Measurements from ENCODE around the gene GAB1. TPM values are rescaled to one million over a fixed set of nuclear protein-coding genes. Genes with fewer than 3 reads are reported as not detected.

The GAB1 gene
- total and polyA plus RNA-seq, 2 of the 13 experiments (the other 11 are each of a cell fraction or from before 2014, with no cell fraction given): 8.7 to 14.7 TPM

DNA sequence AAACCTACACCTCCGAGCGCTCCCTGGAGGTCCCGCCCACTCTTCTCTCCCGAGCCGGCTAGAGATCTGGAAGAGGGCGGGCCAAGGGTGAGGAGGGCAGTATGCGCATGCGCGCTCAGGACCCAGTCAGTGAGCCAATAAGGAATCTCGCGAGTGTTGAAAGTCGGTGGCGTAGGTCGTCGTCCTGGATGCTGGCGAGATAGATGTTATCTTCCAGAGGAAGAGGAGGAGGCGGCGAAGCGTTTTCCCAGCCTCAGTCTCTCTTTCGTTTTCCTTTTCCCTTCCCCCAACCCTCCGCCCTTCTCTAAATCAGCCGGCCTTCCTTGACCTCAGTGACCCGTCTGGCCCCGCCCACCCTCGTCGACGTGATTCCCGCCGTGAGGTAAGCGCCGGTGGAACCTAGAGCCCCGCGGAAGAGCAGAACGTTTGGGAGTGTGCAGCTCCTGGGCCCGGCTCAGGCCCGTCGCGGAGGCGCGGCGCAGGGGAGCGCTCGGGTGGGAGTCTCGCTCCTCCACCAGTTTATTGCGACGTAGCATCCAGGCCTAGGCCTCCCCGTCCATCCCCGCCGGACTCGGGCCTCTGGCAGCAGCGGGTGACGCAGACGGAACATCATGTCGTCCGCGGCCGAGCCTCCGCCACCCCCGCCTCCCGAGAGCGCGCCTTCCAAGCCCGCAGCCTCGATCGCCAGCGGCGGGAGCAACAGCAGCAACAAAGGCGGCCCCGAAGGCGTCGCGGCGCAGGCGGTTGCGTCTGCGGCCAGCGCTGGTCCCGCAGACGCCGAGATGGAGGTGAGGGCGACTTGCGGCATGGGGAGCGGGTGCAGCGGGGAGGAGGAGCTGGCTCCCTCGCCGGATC lies 176.9 kb downstream of the GAB1 start, which contains the start of gene SMARCA5 (continued):
- TF ChIP-seq, protein P1, sequence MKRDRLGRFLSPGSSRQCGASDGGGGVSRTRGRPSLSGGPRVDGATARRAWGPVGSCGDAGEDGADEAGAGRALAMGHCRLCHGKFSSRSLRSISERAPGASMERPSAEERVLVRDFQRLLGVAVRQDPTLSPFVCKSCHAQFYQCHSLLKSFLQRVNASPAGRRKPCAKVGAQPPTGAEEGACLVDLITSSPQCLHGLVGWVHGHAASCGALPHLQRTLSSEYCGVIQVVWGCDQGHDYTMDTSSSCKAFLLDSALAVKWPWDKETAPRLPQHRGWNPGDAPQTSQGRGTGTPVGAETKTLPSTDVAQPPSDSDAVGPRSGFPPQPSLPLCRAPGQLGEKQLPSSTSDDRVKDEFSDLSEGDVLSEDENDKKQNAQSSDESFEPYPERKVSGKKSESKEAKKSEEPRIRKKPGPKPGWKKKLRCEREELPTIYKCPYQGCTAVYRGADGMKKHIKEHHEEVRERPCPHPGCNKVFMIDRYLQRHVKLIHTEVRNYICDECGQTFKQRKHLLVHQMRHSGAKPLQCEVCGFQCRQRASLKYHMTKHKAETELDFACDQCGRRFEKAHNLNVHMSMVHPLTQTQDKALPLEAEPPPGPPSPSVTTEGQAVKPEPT (CRISPR knock-in tag; IDR thresholded peaks at IDR 0.05; ENCODE audit: low read depth): no peak; the same call in 1 of the 2 replicates
- TF ChIP-seq, protein P2, sequence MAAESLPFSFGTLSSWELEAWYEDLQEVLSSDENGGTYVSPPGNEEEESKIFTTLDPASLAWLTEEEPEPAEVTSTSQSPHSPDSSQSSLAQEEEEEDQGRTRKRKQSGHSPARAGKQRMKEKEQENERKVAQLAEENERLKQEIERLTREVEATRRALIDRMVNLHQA (CRISPR knock-in tag; IDR thresholded peaks at IDR 0.05): no peak
- 0 out of 2 replicates have a peak, but pooled peaks have one; percentile 11 for TF ChIP-seq ZNF567 (CRISPR knock-in tag; IDR thresholded peaks at IDR 0.05; ENCODE audit: borderline replicate concordance)
- TF ChIP-seq, protein P3, sequence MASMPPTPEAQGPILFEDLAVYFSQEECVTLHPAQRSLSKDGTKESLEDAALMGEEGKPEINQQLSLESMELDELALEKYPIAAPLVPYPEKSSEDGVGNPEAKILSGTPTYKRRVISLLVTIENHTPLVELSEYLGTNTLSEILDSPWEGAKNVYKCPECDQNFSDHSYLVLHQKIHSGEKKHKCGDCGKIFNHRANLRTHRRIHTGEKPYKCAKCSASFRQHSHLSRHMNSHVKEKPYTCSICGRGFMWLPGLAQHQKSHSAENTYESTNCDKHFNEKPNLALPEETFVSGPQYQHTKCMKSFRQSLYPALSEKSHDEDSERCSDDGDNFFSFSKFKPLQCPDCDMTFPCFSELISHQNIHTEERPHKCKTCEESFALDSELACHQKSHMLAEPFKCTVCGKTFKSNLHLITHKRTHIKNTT (CRISPR knock-in tag; IDR thresholded peaks at IDR 0.05): no peak
- peak; percentile 25; the same call in 1 of the 2 replicates for TF ChIP-seq CEBPG (CRISPR knock-in tag; IDR thresholded peaks at IDR 0.05)
- no peak for TF ChIP-seq BRCA1 (CRISPR knock-in tag; IDR thresholded peaks at IDR 0.05)
- TF ChIP-seq, protein P4, sequence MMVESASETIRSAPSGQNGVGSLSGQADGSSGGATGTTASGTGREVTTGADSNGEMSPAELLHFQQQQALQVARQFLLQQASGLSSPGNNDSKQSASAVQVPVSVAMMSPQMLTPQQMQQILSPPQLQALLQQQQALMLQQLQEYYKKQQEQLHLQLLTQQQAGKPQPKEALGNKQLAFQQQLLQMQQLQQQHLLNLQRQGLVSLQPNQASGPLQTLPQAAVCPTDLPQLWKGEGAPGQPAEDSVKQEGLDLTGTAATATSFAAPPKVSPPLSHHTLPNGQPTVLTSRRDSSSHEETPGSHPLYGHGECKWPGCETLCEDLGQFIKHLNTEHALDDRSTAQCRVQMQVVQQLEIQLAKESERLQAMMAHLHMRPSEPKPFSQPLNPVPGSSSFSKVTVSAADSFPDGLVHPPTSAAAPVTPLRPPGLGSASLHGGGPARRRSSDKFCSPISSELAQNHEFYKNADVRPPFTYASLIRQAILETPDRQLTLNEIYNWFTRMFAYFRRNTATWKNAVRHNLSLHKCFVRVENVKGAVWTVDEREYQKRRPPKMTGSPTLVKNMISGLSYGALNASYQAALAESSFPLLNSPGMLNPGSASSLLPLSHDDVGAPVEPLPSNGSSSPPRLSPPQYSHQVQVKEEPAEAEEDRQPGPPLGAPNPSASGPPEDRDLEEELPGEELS (CRISPR knock-in tag; IDR thresholded peaks at IDR 0.05): no peak
- TF ChIP-seq HNF4A (CRISPR knock-in tag; IDR thresholded peaks at IDR 0.05): no peak
- TF ChIP-seq WIZ (CRISPR knock-in tag; IDR thresholded peaks at IDR 0.05): peak; percentile 53; the same call in 1 of the 2 replicates
- TF ChIP-seq, protein P5, sequence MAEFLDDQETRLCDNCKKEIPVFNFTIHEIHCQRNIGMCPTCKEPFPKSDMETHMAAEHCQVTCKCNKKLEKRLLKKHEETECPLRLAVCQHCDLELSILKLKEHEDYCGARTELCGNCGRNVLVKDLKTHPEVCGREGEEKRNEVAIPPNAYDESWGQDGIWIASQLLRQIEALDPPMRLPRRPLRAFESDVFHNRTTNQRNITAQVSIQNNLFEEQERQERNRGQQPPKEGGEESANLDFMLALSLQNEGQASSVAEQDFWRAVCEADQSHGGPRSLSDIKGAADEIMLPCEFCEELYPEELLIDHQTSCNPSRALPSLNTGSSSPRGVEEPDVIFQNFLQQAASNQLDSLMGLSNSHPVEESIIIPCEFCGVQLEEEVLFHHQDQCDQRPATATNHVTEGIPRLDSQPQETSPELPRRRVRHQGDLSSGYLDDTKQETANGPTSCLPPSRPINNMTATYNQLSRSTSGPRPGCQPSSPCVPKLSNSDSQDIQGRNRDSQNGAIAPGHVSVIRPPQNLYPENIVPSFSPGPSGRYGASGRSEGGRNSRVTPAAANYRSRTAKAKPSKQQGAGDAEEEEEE (CRISPR knock-in tag; IDR thresholded peaks at IDR 0.05; ENCODE audit: borderline replicate concordance): no peak
- no peak; the same call in 1 of the 2 replicates for TF ChIP-seq ZNF235 (CRISPR knock-in tag; IDR thresholded peaks at IDR 0.05; ENCODE audit: borderline replicate concordance)
- peak; percentile 71 for TF ChIP-seq CREB1 (IDR thresholded peaks at IDR 0.05)
- TF ChIP-seq CREB1 (CRISPR knock-in tag; IDR thresholded peaks at IDR 0.05): peak; percentile 54; the same call in 1 of the 2 replicates
- TF ChIP-seq, protein P6, sequence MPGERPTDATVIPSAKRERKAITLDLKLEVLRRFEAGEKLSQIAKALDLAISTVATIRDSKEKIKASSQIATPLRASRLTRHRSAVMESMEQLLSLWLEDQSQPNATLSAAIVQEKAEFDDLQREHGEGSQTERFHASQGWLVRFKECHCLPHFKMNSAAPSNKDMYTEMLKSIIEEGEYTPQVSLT (CRISPR knock-in tag; IDR thresholded peaks at IDR 0.05; ENCODE audit: borderline replicate concordance, low read depth): no peak
- peak; percentile 89 for TF ChIP-seq KMT2B (CRISPR knock-in tag; IDR thresholded peaks at IDR 0.05)
- no peak for TF ChIP-seq PCBP2 (optimal IDR thresholded peaks at IDR 0.05; ENCODE audit: low read depth, low read length, poor library complexity, severe bottlenecking)
- no peak for TF ChIP-seq ZNF552 (CRISPR knock-in tag; IDR thresholded peaks at IDR 0.05; ENCODE audit: borderline replicate concordance)
- no peak for TF ChIP-seq PLRG1 (conservative IDR thresholded peaks at IDR 0.05)
- peak; percentile 59; the same call in 1 of the 2 replicates for TF ChIP-seq DR1 (CRISPR knock-in tag; IDR thresholded peaks at IDR 0.05)
- TF ChIP-seq RXRB (CRISPR knock-in tag; IDR thresholded peaks at IDR 0.05; ENCODE audit: borderline replicate concordance): peak; percentile 13
- 0 out of 2 replicates have a peak, but pooled peaks have one; percentile 30 for TF ChIP-seq SP5 (CRISPR knock-in tag; IDR thresholded peaks at IDR 0.05; ENCODE audit: borderline replicate concordance, low read depth)
